Heart right ventricle (tissue), 16 donors: ENCODE measurements around the gene IFNA2. TPM values are rescaled to one million over a fixed set of nuclear protein-coding genes. Genes with fewer than 3 reads are reported as not detected.
"Not testable (repeated sequence)": the region's sequence is repeated elsewhere in the genome, so short reads cannot be mapped to it uniquely, and the experiment has no call there.

ENCODE experiments used
- ATAC-seq, 8 donors: fragments of 200-7000 bp; cut with Tn5 transposase; one replicate each; pipeline ENCODE4 v1.9.1; 2020; ENCODE audit warnings: mild to moderate bottlenecking in 8 of 8, moderate library complexity in 8 of 8, moderate number of reproducible peaks in 1 of 8
- DNase-seq, 2 donors: peaks; one replicate each; pipeline ENCODE4 v3.0.0-alpha.2; 2020
- H3K27ac ChIP-seq, 10 donors: fragments of 200-600 bp; sonication (generic) in 2 of 10; one replicate each; pipeline versions ENCODE4 v1.5.0 to v1.8.0; 2020 to 2022; ENCODE audit warnings: mild to moderate bottlenecking in 3 of 10
- H3K27me3 ChIP-seq, 7 donors: fragments of 200-600 bp; one replicate each; pipeline ENCODE4 v1.8.0; 2021 to 2022; ENCODE audit warnings: mild to moderate bottlenecking in 2 of 7
- H3K36me3 ChIP-seq, 9 donors: fragments of 200-600 bp; sonication (generic) in 1 of 9; one replicate each; pipeline versions ENCODE4 v1.5.0 to v1.8.0; 2020 to 2022; ENCODE audit warnings: mild to moderate bottlenecking in 2 of 9
- H3K4me1 ChIP-seq, 9 donors: fragments of 200-600 bp; sonication (generic) in 1 of 9; one replicate each; pipeline versions ENCODE4 v1.5.0 to v1.8.0; 2020 to 2022; ENCODE audit warnings: mild to moderate bottlenecking in 4 of 9
- H3K4me3 ChIP-seq, 10 donors: fragments of 200-600 bp; sonication (generic) in 2 of 10; one replicate each; pipeline versions ENCODE4 v1.5.0 to v1.8.0; 2020 to 2022; ENCODE audit warnings: mild to moderate bottlenecking in 7 of 10, moderate library complexity in 2 of 10
- H3K9me3 ChIP-seq, 11 donors: fragments of 200-600 bp in 10 of 11; sonication (generic) in 2 of 11; one replicate each; pipeline versions ENCODE4 v1.5.0 to v1.8.0; 2013 to 2022; ENCODE audit warnings: mild to moderate bottlenecking in 2 of 11, control low read depth in 1 of 11, moderate library complexity in 1 of 11
- CTCF ChIP-seq, 9 donors: fragments of 200-600 bp; sonication (generic) in 2 of 9; IDR thresholded peaks; one replicate each; pipeline versions ENCODE4 v1.5.0 to v1.8.0; 2021 to 2022; ENCODE audit warnings: antibody characterized with exemption in 9 of 9, mild to moderate bottlenecking in 5 of 9, moderate library complexity in 1 of 9
- WGBS, 2 donors: extraction: QIAGEN DNeasy Blood & Tissue Kit; methylation state at CpG; one replicate each; pipeline ENCODE4 v1.1.7; 2013; ENCODE audit warnings: inconsistent platforms in 1 of 2; 5-methylcytosine and 5-hydroxymethylcytosine counted together
- intact Hi-C, 10 donors: fragments of 100-400 bp; cut with DNase I; formaldehyde crosslinking; loops; one replicate each; pipeline versions ENCODE4 v1.11.1 to v1.14.2; 2022
- polyA plus RNA-seq, 2 donors: library from polyadenylated mRNA; stranded (reverse); fragments of 200-250 nt; gene quantifications; one replicate each; pipeline ENCODE4 v1.2.3, GENCODE V29; 2013
- total RNA-seq, 10 donors: library from RNA; stranded (reverse); fragmentation: NEBNext Ultra II Directional in 3 of 10; extraction: Animal tissue kit (Norgen Biotek cat#: 25700) in 3 of 10; gene quantifications; one replicate each; pipeline versions ENCODE4 v1.2.1 to v1.2.4, GENCODE V29; 2021 to 2023
- donor health status: Arrhythmogenic right ventricular cardiomyopathy.
- donor health status: ischemic (EF 13 %, LVEDD 7.1; RV severe dilation, severe dysfunction).
- donor health status: healthy with polysubstance abuse.
- donor health status: DM: no; HTN: yes; CAD: no.
- donor health status: DM: no; HTN: no; CAD: no.
- donor health status: ischemic (EF 25% LVEDD 6.9; RV normal size, moderate dysfunction).
- donor health status: ischemic (EF 25% LVEDD 5.7; RV mildly dilated, moderate dysfunction).
- donor health status: healthy.
- donor health status: DM: yes; HTN: yes; CAD: no.
- donor health status: Ischemic cardiomyopathy.
- donor health status: ischemic (EF 35%, LVEDD 5.7; RV mildly dilated, moderate dysfunction).
- donor health status: nonischemic (EF 11% LVEDD 7.7; RV severe dilation, severe dysfunction).
- donor health status: DM: yes; HTN: yes; CAD: no.
- donor health status: PGD.
- donor health status: ischemic (EF 29% LVEDD 5.4; RV normal size, mild dysfunction).
- donor health status: nonischemic (EF 23%, LVEDD 6.1; RV moderate dilation, normal function).

The IFNA2 gene
- total and polyA plus RNA-seq, 12 donors, result not detected

GRCh38 chr9:21367957-21368356, 17.2 kb downstream of the IFNA2 start, which contains the start of gene IFNA13:
Gene IFNA13, minus strand, starts transcription at chr9:21368057. Its CDS starts 47 bp downstream, at chr9:21368010.
- Histone ChIP-seq H3K4me3 (no peak within 1 kb of the TSS), H3K27ac (no peak within 1 kb of the TSS), H3K4me1 (no peaks in the 10 kb centered on the region), H3K27me3 (peaks cover 0 to 34% (median 15%) of the 10 kb centered on the region in 7 donors), H3K36me3 (no peaks in the 10 kb centered on the region), H3K9me3 (no peaks in the 10 kb centered on the region)
- intact Hi-C loops, result no loop called here
- 88 to 90% methylated on average over 3 of the region's 3 CpGs for WGBS, 2 donors
- DNase-seq (no peak), ATAC-seq (no peak)
- no peak for TF ChIP-seq CTCF (IDR thresholded peaks at IDR 0.05)

GRCh38 chr9:21367169-21367568, 18.0 kb downstream of the IFNA2 start:
- H3K9me3 ChIP-seq, H3K27ac ChIP-seq, DNase-seq, H3K4me1 ChIP-seq, H3K36me3 ChIP-seq, intact Hi-C loops, ATAC-seq, H3K4me3 ChIP-seq: not testable (repeated sequence)
- peaks cover 0 to 39% (median 15%) of the 10 kb centered on the region in 7 donors for H3K27me3 ChIP-seq
- 98 to 100% methylated on average over 1 of the region's 2 CpGs for WGBS, 2 donors

- peaks cover 0 to 37% (median 13%) of the 10 kb centered on the region in 7 donors for H3K27me3 ChIP-seq
- TF ChIP-seq CTCF (IDR thresholded peaks at IDR 0.05), result no peak
- no peaks in the 10 kb centered on the region for H3K36me3 ChIP-seq
- no peak for ATAC-seq
- 85 to 86% methylated on average over 8 of the region's 8 CpGs for WGBS, 2 donors
- no peak overlapping the region for H3K27ac ChIP-seq
- no peak for DNase-seq
- no peak overlapping the region for H3K4me3 ChIP-seq
- intact Hi-C loops, result no loop called here
- H3K9me3 ChIP-seq, result no peaks in the 10 kb centered on the region
- peaks cover 0 to 11% (median 0%) of the 10 kb centered on the region in 9 donors for H3K4me1 ChIP-seq
These were observed 22.9 kb downstream of the IFNA2 start for GRCh38 chr9:21362287-21362686.

GRCh38 chr9:21357479-21358460, 27.4 kb downstream of the IFNA2 start:
- ATAC-seq, result no peak

More at GRCh38 chr9:21357479-21358460, 27.4 kb downstream of the IFNA2 start:
- Histone ChIP-seq H3K4me1 (peaks cover 0 to 12% (median 0%) of the 10 kb centered on the region in 9 donors), H3K36me3 (no peaks in the 10 kb centered on the region), H3K4me3 (no peak overlapping the region), H3K27me3 (peaks cover 0 to 32% (median 1%) of the 10 kb centered on the region in 7 donors), H3K9me3 (no peaks in the 10 kb centered on the region), H3K27ac (peak overlapping the region in 1 of 10 donors; percentile 32)
- no peak for DNase-seq
- 74 to 81% methylated on average over 7 of the region's 7 CpGs for WGBS, 2 donors
- intact Hi-C loops, result no loop called here
- no peak for TF ChIP-seq CTCF (IDR thresholded peaks at IDR 0.05)
